Measurements from ENCODE around the gene RXFP1. TPM values are rescaled to one million over a fixed set of nuclear protein-coding genes. Genes with fewer than 3 reads are reported as not detected.
A peak's percentile ranks its signal among the peaks of the same experiment; 100 is the strongest.

RXFP1 gene
- not detected in 2 replicates for total RNA-seq

DNA sequence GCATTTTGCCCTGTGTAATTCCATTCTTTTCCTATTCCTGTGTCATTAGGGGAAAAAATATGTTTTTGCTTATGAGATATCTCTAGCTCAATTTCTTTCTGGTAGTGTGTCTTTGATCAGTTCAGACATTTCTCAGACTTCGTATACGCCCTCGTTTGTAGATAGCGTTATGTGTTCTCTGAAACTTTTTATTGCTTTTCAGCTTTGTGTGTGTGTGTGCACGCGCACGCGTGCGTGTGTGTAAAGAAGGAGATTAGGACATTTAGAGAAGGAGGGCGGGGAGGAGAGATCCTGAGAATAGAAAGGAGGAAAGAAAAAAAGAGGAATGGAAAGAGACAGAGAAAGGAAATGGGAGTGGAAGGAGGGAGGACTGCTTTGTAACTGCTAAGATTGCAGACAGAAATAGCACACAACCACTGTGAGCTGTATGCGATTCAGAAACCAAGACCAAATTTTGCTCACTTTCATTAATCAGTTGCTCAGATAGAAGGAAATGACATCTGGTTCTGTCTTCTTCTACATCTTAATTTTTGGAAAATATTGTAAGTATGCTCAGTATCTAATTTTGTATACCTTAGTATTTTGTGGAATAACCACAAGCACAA lies at the start of gene RXFP1:
Gene RXFP1 (plus strand): TSS at position 399 of the 605 bp plus-strand sequence. CDS start 95 bp downstream, at position 494.
- no peak for DNase-seq (ENCODE audit: extremely low read depth, low read depth, low spot score)

DNA sequence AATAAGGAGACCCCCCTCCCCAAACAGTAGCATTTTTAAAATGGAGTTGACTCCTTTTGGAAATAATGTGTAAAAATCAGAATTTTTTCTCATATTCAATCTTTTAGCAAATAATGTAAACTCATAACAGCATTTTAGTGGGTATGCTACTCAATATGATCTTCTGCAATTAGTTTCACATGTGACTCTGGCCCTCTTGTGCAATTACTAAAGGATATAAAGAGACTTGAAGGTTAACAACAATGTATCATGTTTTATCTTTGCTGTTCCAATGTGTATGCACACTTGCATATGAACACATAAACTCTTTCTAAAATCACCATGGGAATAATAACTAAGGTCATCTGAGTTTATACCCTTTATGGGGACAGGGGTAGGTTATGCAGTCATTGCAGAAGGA lies 39.9 kb upstream of the RXFP1 start:
- no peak for DNase-seq (ENCODE audit: extremely low read depth, low read depth, low spot score)

DNA sequence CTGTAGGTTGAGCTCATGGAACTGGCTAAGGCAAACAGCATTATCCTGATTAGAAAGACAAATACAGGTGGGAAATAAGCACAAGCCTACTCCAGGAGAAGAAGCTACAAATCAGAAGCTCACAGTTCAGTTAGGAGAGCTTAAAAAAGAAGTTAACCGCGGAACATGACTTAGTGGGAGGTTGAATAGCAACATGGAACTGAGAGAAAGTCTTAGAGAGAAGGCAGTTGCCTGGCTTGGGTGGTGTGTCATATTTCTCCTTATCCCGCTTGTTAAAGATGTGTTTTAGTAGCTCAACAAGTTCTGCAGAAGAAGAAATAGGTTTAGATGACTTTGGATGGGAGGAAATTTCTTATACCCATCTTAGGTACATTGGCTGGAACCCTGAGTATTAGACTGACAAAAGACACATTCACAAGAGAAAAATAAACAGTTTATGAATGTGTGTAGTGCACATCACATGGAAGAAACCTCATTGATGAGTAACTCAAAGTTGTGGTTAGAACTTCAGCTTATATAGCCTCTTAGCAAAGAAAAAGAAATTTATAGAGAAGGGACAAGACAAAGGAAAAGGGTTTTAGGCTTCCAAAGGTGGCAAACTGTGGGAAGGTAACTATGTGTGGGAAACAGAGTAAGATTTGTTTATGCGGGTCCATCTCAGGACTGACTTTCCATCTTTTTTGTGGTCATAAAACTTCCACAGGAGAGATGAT lies 37.4 kb upstream of the RXFP1 start:
- DNase-seq (ENCODE audit: extremely low read depth, low read depth, low spot score), result no peak

DNA sequence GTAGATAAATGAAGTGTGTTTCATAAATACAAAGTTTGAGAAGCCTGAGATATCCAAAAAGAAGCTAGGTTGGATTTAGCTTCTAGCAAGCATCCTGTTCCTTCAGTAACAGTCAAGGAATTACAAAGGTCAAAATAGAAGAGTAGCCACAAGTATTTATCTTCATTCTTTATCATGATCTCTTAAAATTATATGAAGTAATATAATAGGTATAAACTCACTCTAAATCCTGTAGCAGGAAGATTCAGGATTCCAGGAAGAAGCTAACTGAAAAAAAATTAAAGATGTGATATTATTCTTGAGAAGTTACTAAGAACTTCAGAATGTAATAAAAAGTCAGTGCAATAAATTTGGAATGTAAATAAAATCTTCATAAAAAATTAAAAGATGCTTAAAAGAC lies 31.1 kb upstream of the RXFP1 start:
- DNase-seq (ENCODE audit: extremely low read depth, low read depth, low spot score), result no peak

DNA sequence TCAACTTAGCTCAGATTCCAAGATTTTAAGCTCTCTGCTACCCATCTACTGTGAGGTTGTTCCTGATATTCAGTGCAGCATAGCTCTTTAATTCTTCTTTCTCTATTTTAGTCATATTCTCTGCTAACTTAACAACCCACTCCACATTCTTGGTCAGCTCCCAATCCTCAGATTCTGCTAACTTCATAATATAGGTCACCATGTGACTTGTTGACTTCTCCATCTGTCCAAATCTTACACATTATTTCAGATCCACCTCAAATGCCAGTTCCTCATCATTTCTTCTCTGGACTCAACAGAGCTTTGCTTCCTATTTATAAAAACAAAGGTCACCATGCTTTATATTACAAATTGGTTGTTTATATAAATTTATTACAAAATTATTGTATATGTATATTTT lies 29.3 kb upstream of the RXFP1 start:
- DNase-seq (ENCODE audit: extremely low read depth, low read depth, low spot score), result no peak

DNA sequence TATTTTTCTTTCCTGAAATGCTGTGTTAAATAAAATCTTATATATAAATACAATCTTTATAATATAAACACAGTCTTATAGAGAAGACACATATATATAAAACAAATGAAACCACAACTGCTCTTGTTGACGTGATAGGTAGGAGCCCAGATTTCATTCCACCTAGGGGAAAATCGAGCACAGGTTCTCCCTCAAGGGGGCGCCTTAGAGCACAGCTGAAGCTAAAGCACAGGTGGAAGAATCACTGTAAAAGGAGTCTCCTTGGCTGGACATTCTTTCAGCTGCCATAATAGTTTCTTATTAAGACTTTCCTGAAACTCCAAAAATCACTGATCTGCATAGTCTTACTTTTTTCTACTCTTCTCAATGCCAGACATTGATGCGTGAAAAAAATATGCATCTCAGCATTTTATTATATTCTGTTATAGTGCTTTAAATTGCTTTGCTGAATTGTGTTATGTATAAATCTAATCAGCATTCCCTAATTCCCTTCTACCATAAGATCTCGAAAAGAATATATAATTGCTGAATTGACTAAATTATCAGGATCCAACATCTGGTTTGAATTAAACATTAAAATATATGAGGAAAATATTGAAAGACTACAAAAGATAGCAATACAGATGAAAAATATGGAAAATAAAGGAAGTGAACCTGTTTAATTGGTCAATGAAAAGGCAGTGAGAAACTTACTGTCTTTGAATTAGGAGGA lies 25.5 kb upstream of the RXFP1 start:
- DNase-seq (ENCODE audit: extremely low read depth, low read depth, low spot score), result peak; percentile 20

DNA sequence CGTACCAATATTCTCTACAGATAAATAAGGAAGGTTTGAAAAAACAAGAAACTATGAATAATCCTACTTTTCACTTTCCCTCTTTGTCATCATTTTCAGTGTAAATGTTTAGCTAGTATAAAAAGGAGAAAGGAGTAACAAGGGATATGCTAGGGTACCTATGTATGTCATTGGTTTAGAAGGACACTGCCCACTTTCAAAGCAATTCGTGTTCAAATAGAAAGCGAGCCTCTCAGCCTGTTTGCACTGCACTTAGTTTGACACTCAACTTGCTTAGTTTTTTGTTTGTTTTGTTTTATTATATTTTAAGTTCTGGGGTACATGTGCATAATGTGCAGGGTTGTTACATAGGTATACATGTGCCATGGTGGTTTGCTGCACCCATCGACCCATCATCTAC lies 21.6 kb upstream of the RXFP1 start:
- DNase-seq (ENCODE audit: extremely low read depth, low read depth, low spot score), result no peak

DNA sequence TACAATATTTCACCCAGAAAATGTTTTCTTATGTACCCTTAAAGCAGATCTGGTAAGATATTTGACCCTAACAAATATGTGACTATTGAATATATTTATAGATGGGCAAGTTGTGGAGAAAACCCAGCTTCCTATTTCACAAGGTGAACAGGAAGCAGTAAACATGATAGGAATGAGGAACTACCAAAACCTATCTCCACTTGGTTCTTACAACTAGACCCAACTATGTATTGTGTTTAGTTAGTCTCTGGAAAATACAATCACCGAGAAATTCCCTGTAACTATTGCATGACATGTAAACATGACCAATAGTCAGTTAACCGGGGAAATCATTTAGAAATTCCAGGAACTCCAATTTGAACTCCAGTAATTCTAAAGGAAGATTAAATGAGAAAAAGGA lies 8.4 kb upstream of the RXFP1 start:
- DNase-seq (ENCODE audit: extremely low read depth, low read depth, low spot score), result no peak

DNA sequence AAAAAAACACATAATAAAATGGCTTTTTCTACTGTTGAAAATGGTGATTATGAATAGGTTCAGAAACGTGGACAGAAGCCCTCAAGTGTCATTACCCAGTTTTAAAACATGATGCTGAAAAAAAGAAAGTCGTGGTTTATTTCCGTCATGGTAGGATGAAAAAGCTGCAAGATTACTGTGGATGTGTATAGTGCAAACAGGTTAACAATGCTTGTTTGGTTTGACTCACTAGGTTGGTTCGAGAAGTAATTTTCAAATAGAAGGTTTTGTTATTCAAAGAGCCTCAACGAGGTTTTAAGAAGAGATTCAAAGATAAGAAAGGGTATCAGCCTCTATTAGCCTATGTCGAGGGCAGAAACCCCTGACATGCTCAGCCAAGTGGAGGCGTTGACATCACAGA lies 2.5 kb upstream of the RXFP1 start:
- no peak for DNase-seq (ENCODE audit: extremely low read depth, low read depth, low spot score)

DNA sequence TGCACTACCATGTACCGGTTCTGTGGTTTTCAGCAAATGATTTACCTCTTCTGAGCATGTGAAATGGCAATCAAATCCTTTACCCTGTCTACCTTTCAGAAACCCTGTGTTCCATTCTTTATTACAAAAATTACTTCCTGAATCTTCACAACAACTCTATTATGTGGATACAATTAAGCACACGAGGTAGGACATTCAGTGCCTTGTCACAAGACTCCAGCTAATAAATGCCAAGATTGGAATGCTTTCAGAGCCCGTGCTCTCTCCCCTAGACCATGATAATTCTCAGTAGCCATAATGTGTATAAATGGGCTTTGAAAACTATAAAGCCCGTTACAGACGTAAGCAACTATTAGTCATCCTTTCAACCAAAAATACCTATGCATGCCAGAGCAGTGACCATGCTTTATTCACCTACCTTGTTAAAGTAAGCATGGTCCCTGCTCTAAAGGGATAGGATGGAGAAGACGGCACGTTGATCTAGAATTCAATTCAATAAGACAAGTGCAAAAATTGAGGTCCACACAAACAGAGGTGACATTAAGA lies 2.4 kb downstream of the RXFP1 start:
- no peak for DNase-seq (ENCODE audit: extremely low read depth, low read depth, low spot score)

DNA sequence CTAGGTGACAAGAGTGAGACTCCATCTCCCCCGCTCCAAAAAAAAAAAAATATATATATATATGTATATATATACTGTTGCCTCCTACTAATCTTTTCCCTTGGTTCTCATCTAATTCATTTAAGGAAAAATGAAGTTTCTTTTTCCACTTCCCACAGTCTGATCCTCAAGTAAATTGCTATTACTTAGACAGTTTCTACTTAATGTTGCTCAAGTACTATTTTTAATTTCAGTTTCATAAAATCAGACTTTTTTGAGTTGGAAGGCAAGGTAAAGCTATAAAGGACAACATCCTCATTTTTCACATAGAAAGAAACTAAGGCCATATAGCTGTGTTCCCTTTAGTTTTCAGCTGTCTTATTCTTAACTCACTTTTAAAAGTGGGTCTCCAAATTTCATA lies 5.8 kb downstream of the RXFP1 start:
- DNase-seq (ENCODE audit: extremely low read depth, low read depth, low spot score), result no peak

DNA sequence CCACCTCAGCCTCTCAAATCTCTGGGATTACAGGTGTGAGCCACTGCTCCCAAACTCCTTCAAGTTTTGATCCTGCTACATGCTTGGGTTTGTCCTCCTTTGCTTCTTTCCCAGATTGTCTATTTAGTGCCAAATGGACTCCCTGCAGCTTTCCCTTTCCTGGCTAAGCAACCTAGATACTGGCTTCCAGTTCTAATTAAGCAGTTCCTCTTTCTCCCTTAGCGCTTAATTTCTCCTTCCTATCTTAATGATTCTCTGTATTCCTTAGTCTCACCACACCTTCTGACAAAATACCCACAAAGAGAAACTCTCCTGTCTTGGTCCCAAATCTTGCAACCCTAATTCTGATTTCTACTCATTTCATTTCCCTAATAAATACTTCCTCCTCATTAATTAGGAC lies 7.8 kb downstream of the RXFP1 start:
- no peak for DNase-seq (ENCODE audit: extremely low read depth, low read depth, low spot score)

DNA sequence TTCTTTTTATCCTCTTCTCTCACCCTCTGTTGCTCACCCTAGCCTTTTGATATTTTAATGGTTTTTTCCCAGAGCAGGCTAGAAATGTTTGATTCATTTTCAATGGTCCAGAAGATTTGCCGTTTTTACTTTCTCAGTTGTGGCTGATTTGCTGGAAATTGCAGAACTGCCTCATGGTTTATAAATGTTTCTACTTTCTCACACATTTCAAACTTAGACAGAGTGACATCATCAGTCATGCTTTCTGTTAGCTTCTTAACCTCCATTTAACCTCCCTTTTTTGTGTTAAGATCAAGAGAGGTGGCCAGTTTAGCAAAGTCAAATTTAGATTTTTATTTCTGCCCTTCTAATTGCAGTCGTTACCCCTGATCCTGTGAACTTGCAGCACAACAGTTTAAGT lies 8.7 kb downstream of the RXFP1 start:
- DNase-seq (ENCODE audit: extremely low read depth, low read depth, low spot score), result no peak

DNA sequence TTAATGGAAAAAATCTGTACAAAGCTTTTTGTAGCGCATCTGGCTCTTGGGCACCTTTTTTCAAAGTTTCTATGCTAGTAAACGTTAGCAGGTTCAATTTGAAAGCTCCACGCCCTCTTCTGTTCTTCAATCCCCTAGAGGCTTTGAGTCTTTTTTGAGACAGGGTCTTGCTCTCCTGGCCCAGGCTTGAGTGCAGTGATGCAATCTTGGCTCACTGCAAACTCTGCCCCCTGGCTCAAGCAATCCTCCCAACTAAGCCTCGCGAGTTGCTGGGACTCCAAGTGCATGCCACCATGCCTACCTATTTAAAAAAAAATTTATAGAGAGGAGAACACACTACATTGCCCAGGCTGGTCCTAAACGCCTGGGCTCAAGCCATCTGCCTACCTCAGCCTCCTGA lies 9.2 kb downstream of the RXFP1 start:
- DNase-seq (ENCODE audit: extremely low read depth, low read depth, low spot score), result no peak

DNA sequence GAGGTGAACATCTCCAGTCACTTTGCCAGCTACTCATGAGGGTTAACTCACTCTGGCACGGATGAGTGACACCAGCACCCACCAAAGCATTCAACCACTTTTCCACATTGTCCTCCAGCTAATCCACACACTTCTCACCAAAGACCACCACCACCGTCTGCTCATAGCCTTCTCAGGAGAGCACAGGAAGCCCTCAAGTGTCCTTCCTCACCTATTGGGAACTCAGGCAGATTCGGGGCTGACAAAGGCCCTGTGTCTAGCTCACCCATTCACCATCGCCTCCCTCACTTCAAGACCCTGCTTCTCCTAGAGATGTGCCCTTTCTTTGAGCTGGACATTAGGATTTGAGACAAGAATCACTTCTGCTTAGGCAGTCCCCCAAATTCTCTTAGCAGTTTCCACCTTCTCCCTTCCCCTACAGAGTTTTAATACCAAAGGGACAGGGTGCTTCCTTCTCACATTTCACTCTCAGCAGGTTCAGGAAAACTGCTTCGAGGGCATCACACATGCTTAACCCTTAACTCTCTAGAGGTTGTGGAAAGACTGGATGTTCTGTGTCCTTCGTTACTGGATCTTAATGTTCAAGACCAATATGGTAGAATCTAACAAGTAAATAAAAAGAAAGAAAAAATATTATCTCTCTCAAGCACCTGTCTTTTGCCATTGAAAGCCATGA lies 11.0 kb downstream of the RXFP1 start:
- DNase-seq (ENCODE audit: extremely low read depth, low read depth, low spot score), result no peak

DNA sequence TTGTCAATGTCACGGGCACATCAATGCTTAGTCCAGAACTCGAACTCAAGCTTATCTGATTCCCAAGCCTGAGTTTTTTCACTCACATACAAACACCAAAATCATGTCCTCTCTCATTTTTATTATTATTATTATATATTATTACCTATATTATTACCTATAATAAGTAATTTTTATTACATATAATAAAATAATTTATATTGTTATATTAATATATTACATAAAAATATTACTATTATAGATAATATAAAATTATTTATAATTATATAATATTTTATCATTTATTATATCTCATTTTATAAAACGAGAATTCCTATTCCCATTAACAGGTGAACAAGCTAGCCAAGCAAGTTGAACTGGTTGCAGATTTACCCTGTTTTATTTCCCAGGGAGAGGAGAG lies 13.0 kb downstream of the RXFP1 start:
- DNase-seq (ENCODE audit: extremely low read depth, low read depth, low spot score), result no peak

DNA sequence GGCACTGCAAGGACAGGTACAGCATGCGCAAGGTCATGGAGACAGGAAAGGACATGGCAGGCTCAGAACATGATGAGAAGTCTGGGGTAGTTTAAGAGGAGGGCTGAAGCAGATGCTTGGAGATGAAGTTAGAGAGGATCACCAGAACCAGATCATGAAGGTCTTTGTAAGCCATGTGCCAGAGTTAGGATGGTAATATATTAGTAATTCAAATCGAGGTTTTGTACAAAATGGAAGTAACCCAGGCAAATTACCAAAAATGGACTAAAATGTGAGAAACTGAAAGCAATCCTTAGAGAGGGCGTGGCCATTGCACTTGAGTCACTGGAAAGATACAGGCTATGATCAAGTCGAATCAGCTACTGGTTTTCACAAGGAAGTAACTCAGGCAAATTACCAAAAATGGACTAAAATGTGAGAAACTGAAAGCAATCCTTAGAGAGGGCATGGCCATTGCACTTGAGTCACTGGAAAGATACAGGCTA lies 13.5 kb downstream of the RXFP1 start:
- DNase-seq (ENCODE audit: extremely low read depth, low read depth, low spot score), result no peak

DNA sequence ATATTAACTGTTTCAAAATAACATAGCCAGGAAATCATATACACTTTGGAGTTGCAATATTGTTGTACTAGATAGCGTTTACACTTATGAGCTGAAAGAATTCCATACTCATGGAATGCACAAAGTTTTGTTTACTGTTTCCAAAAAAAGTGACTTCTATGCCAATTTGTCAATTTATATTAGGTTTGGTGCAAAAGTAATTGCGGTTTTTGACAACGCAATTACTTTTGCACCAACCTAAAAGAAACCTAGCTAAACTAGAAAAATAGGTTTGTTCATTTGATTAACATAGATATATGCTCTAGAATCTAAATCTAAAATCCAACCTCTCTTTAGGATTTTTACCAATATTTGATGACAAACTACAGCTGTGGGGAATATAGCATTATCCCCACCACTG lies 15.2 kb downstream of the RXFP1 start:
- no peak for DNase-seq (ENCODE audit: extremely low read depth, low read depth, low spot score)

DNA sequence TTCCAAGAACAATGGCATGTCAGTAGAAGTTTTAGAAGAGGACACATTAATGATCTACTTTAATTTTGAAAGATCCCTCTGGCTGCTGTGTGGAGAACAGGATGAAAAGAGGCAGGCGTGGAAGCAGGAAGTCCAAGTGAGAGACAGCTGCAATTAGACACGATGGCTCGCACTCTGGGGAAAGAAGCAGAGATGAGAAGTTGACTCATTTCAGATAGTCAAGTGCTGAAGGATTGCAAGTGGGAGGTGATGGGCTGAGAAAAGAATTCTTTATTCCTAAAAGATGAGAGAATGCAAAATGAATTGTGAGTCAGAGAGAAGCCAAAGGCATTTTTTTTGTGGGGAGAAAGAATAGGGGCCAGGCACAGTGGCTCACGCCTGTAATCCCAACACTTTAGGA lies 16.5 kb downstream of the RXFP1 start:
- no peak for DNase-seq (ENCODE audit: extremely low read depth, low read depth, low spot score)

DNA sequence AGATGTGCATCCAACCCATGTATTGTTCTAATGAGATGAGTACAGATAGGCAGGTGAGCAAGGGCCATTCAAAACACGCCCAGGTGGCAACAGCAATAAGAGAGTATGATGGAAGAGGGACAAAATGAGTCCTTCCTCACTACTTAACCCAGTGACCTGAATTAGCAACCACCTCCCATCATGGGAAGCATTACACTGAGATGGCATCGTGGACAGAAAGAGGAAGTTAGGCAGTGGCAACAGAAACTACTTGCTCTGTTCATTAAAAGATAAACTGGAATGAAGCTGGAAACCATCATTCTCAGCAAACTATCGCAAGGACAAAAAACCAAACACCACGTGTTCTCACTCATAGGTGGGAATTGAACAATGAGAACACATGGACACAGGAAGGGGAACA lies 17.2 kb downstream of the RXFP1 start:
- DNase-seq (ENCODE audit: extremely low read depth, low read depth, low spot score), result no peak
